Spleen (tissue), 11 donors: ENCODE measurements around the gene BASP1. TPM values are rescaled to one million over a fixed set of nuclear protein-coding genes. Genes with fewer than 3 reads are reported as not detected.

ENCODE experiments used
- DNase-seq: peaks from one replicate; pipeline ENCODE4 v3.0.0-alpha.2; 2020
- H3K27ac ChIP-seq, 8 donors: fragments of 200-600 bp; sonication (generic) in 7 of 8; 1 replicate in 4 of 8; 2 replicates in 4 of 8; pipeline versions ENCODE4 v1.5.0 to v1.8.0; 2016 to 2021; ENCODE audit warnings: inconsistent platforms in 4 of 8, mild to moderate bottlenecking in 4 of 8, moderate library complexity in 1 of 8
- H3K27me3 ChIP-seq, 7 donors: fragments of 200-600 bp; sonication (generic) in 6 of 7; replicated peaks in 1 of 7; 1 replicate in 4 of 7; 2 replicates in 3 of 7; pipeline versions ENCODE4 v1.5.0 to v1.8.0; 2016 to 2021; ENCODE audit warnings: inconsistent platforms in 3 of 7, mild to moderate bottlenecking in 1 of 7
- H3K36me3 ChIP-seq, 6 donors: fragments of 200-600 bp; sonication (generic) in 5 of 6; 1 replicate in 4 of 6; 2 replicates in 2 of 6; pipeline versions ENCODE4 v1.5.0 to v1.8.0; 2016 to 2021; ENCODE audit warnings: inconsistent platforms in 2 of 6
- H3K4me1 ChIP-seq, 6 donors: fragments of 200-600 bp; sonication (generic) in 5 of 6; 1 replicate in 3 of 6; 2 replicates in 3 of 6; pipeline versions ENCODE4 v1.5.0 to v1.8.0; 2016 to 2021; ENCODE audit warnings: inconsistent platforms in 3 of 6
- H3K4me3 ChIP-seq, 8 donors: fragments of 200-600 bp; sonication (generic) in 7 of 8; 1 replicate in 4 of 8; 2 replicates in 4 of 8; pipeline versions ENCODE4 v1.5.0 to v1.8.0; 2016 to 2021; ENCODE audit warnings: inconsistent platforms in 4 of 8, mild to moderate bottlenecking in 4 of 8, moderate library complexity in 2 of 8
- H3K9me3 ChIP-seq, 8 donors: fragments of 200-600 bp; sonication (generic) in 7 of 8; 1 replicate in 4 of 8; 2 replicates in 4 of 8; pipeline versions ENCODE4 v1.5.0 to v1.8.0; 2016 to 2021; ENCODE audit warnings: inconsistent platforms in 4 of 8
- POLR2A ChIP-seq, 3 donors: fragments of 450-650 bp; IDR thresholded peaks; one replicate each; pipeline ENCODE4 v1.5.1; 2017; ENCODE audit warnings: antibody characterized with exemption in 3 of 3, mild to moderate bottlenecking in 1 of 3
- POLR2AphosphoS5 ChIP-seq, 3 donors: sonication (generic); formaldehyde crosslinking; IDR thresholded peaks; one replicate each; pipeline ENCODE4 v1.5.1; 2017; ENCODE audit warnings: antibody characterized with exemption in 3 of 3
- WGBS, 5 donors: extraction: QIAGEN DNeasy Blood & Tissue Kit in 3 of 5; methylation state at CpG; one replicate each; pipeline versions ENCODE4 v1.1.5 to v1.1.7; 2013 to 2018; 5-methylcytosine and 5-hydroxymethylcytosine counted together
- intact Hi-C: fragments of 100-400 bp; cut with DNase I; formaldehyde crosslinking; loops from one replicate; pipeline ENCODE4 v1.15.0; 2023; ENCODE audit warnings: low total_unique reads
- polyA plus RNA-seq, 3 donors: library from polyadenylated mRNA; stranded (reverse); fragments of 200-250 nt; gene quantifications; one replicate each; pipeline ENCODE4 v1.2.1, GENCODE V29; 2013
- total RNA-seq, 7 donors: library from RNA; depleted of rRNA in 3 of 7; stranded (reverse); fragments of >200 nt in 3 of 7; fragmentation: NEBNext Ultra II Directional in 4 of 7; extraction: Animal tissue kit (Norgen Biotek cat#: 25700) in 4 of 7; gene quantifications; one replicate each; pipeline versions ENCODE4 v1.1.0 to v1.2.1, GENCODE V29; 2016 to 2021
- TF ChIP-seq, protein P1 (sequence below), 11 experiments: fragments of 200-600 bp in 7 of 11; fragments of 450-650 bp in 4 of 11; sonication (generic) in 4 of 11; IDR thresholded peaks in 8 of 11; conservative IDR thresholded peaks in 3 of 11; 1 replicate in 7 of 11; 2 replicates in 4 of 11; pipeline versions ENCODE4 v1.4.0 to v1.8.0; 2016 to 2021; ENCODE audit warnings: antibody characterized with exemption in 11 of 11, inconsistent platforms in 4 of 11, mild to moderate bottlenecking in 1 of 11
- donor health status: healthy with polysubstance abuse.
- donor health status: DM: no; HTN: no; CAD: no; lungs with moderate emphysema.
- donor health status: DM: no; HTN: no; CAD: no.
- donor health status: Bipolar disorder and iron deficiency.
- donor health status: healthy.
- donor health status: DM: no; HTN: no; CAD: no.
- donor health status: DM: yes; HTN: yes; CAD: no.

BASP1 gene
- total and polyA plus RNA-seq, 10 donors = 44.5 to 168 (median 102) TPM

DNA sequence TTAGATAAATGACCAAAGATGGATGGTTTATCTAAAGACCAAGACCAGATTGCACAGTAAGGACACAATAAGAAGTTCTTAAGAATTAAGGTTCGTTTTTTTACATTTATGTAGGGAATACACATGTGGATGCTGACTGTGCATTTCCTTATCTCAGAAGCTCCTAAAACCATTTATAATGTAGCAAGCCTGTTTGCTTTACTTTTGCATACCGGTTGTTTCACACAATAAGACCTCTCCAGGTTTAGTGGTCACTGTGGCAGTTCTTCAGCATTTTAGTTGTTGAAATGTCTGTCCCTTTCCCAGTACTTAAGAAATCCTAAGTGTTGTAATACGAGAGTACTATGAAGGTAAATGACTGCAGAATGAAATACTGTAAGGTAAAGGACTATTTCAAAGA is 43.6 kb downstream of the BASP1 start:
- Histone ChIP-seq H3K4me3 (no peak overlapping the region), H3K27ac (peak overlapping the region in 4 of 8 donors; percentile 1 to 81 (median 26)), H3K36me3 (no peaks in the 10 kb centered on the region), H3K27me3 (no peaks in the 10 kb centered on the region), H3K4me1 (peaks cover 0 to 81% (median 6%) of the 10 kb centered on the region in 6 donors), H3K9me3 (peaks cover 0 to 10% (median 0%) of the 10 kb centered on the region in 8 donors)
- 44 to 68% (median 49%) methylated on average over 3 of the region's 3 CpGs for WGBS, 5 donors
- intact Hi-C loops = no loop called here
- TF ChIP-seq POLR2AphosphoS5 (IDR thresholded peaks at IDR 0.05) (no peak), POLR2A (IDR thresholded peaks at IDR 0.05) (no peak)
- TF ChIP-seq, protein P1, sequence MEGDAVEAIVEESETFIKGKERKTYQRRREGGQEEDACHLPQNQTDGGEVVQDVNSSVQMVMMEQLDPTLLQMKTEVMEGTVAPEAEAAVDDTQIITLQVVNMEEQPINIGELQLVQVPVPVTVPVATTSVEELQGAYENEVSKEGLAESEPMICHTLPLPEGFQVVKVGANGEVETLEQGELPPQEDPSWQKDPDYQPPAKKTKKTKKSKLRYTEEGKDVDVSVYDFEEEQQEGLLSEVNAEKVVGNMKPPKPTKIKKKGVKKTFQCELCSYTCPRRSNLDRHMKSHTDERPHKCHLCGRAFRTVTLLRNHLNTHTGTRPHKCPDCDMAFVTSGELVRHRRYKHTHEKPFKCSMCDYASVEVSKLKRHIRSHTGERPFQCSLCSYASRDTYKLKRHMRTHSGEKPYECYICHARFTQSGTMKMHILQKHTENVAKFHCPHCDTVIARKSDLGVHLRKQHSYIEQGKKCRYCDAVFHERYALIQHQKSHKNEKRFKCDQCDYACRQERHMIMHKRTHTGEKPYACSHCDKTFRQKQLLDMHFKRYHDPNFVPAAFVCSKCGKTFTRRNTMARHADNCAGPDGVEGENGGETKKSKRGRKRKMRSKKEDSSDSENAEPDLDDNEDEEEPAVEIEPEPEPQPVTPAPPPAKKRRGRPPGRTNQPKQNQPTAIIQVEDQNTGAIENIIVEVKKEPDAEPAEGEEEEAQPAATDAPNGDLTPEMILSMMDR (IDR thresholded peaks at IDR 0.05 in 8 of 11, conservative IDR thresholded peaks at IDR 0.05 in 3 of 11) = no peak
- DNase-seq = no peak

DNA sequence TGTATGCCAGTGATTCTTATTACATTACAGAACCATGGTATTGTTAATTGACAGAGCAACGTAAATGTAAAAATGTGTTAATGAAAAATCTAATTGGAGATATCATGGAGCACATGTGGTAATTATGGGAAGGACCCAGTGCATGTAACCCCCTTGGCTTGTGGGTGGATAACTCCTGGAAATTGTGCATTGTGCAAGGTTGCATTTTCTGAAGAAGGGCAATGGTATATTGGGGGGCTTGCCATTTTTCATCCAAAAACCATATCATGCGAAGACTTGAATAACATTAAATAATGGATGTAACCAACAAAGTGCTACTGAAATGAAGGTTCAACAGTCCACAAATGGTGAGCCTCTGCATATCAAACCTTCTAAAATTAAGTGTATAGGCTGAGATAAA is 47.6 kb downstream of the BASP1 start:
- Histone ChIP-seq H3K27ac (peak overlapping the region in 1 of 8 donors; percentile 42), H3K4me3 (no peak overlapping the region), H3K27me3 (no peaks in the 10 kb centered on the region), H3K4me1 (peaks cover 0 to 80% (median 12%) of the 10 kb centered on the region in 6 donors), H3K9me3 (no peaks in the 10 kb centered on the region), H3K36me3 (no peaks in the 10 kb centered on the region)
- TF ChIP-seq, protein P1 (IDR thresholded peaks at IDR 0.05 in 8 of 11, conservative IDR thresholded peaks at IDR 0.05 in 3 of 11) = no peak
- TF ChIP-seq POLR2A (IDR thresholded peaks at IDR 0.05) = no peak
- no peak for TF ChIP-seq POLR2AphosphoS5 (IDR thresholded peaks at IDR 0.05)
- intact Hi-C loops = no loop called here
- DNase-seq = no peak
- WGBS, 5 donors = 93 to 97% (median 95%) methylated on average over 2 of the region's 2 CpGs

DNA sequence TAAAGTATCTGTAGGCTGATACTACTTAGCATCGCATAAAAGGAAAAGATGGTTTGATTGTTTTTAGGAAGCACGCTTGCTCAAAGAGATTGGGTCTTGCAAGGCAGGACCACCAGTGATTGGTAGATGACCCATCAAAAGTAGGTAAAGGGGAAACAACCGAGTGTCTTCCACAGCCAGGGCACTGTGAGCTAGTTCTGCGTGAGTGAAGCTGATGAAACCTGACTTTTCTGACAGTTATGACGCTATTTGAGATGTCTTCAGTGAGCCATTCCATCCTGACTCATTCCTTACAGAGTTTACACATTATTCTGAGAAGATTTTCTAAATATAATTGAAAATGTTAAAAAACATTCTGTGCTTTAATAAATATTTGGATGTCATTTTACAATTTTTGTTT is 49.7 kb downstream of the BASP1 start:
- Histone ChIP-seq H3K4me1 (peaks cover 0 to 72% (median 12%) of the 10 kb centered on the region in 6 donors), H3K9me3 (no peaks in the 10 kb centered on the region), H3K27me3 (no peaks in the 10 kb centered on the region), H3K36me3 (no peaks in the 10 kb centered on the region), H3K27ac (peak overlapping the region in 2 of 8 donors; percentile 42 to 44), H3K4me3 (no peak overlapping the region)
- intact Hi-C loops = no loop called here
- DNase-seq = no peak
- TF ChIP-seq, protein P1 (IDR thresholded peaks at IDR 0.05 in 8 of 11, conservative IDR thresholded peaks at IDR 0.05 in 3 of 11) = no peak
- TF ChIP-seq POLR2A (IDR thresholded peaks at IDR 0.05) (no peak), POLR2AphosphoS5 (IDR thresholded peaks at IDR 0.05) (no peak)
- 75 to 84% (median 80%) methylated on average over 5 of the region's 5 CpGs for WGBS, 5 donors

DNA sequence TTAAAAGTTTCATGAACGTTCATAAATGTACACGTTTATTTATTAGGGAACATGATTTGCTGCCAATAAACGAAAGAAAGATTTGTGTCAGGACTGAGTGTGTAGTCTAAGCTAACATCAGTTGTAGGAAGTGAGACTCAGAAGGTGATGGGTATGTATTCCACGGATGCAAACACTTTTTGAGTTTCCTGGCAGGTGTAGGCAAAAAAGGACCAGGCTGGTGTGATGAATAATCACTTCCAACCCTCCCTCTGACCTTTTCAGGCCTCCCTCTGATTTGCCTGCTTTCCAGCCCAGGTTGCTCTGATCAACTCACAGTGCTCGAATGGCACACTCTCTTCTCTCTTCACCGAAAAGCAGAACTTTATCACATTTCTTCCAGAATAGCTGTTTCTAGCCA is 51.8 kb downstream of the BASP1 start:
- Histone ChIP-seq H3K27me3 (no peaks in the 10 kb centered on the region), H3K27ac (peak overlapping the region in 4 of 8 donors; percentile 37 to 68 (median 41)), H3K4me3 (no peak overlapping the region), H3K4me1 (peaks cover 0 to 65% (median 12%) of the 10 kb centered on the region in 6 donors), H3K36me3 (no peaks in the 10 kb centered on the region), H3K9me3 (no peaks in the 10 kb centered on the region)
- intact Hi-C loops = no loop called here
- TF ChIP-seq, protein P1 (IDR thresholded peaks at IDR 0.05 in 8 of 11, conservative IDR thresholded peaks at IDR 0.05 in 3 of 11) = no peak
- TF ChIP-seq POLR2AphosphoS5 (IDR thresholded peaks at IDR 0.05) = peak in 1 of 3 donors; percentile 36
- WGBS, 5 donors = 56 to 69% (median 63%) methylated on average over 6 of the region's 6 CpGs
- DNase-seq = no peak
